ENCODE measurements around the gene ESPNL.
"Not testable (repeated sequence)": the region's sequence is repeated elsewhere in the genome, so short reads cannot be mapped to it uniquely, and the experiment has no call there.

ESPNL gene

GRCh38 chr2:238100049-238100820, at the start of gene ESPNL:
Gene ESPNL (plus strand): TSS chr2:238100340. CDS start chr2:238100420, 80 bp downstream.
- Histone ChIP-seq H3K79me2 (ENCODE audit: insufficient read depth, low read length) (no peaks in the 10 kb centered on the region), H4K20me1 (ENCODE audit: insufficient read depth, low read length) (peaks cover 14% of the 10 kb centered on the region), H3K4me2 (ENCODE audit: insufficient read depth, low read length) (no peak within 1 kb of the TSS), H3K9me3 (ENCODE audit: insufficient read depth, low read length, severe bottlenecking) (no peaks in the 10 kb centered on the region), H2AFZ (ENCODE audit: low read depth, low read length) (no peak within 1 kb of the TSS), H3K27ac (ENCODE audit: low read length) (no peak within 1 kb of the TSS), H3K36me3 (ENCODE audit: insufficient read depth, low read length) (peaks cover 9% of the 10 kb centered on the region), H3K9ac (ENCODE audit: low read depth, low read length) (no peak within 1 kb of the TSS), H3K4me1 (ENCODE audit: insufficient read depth, low read length) (no peaks in the 10 kb centered on the region), H3K4me3 (ENCODE audit: low read depth in 1 of 2, low read length in 2 of 2) (no peak within 1 kb of the TSS), H3K27me3 (ENCODE audit: insufficient read depth, low read length, poor library complexity) (no peaks in the 10 kb centered on the region)
- peak; percentile 3; the same call in 1 of the 3 replicates for ATAC-seq (ENCODE audit: insufficient read depth, low read depth)
- no peak for DNase-seq
- no peak for TF ChIP-seq CTCF (IDR thresholded peaks at IDR 0.05; ENCODE audit: borderline replicate concordance, extremely low read depth, low read length, poor library complexity, severe bottlenecking)
- no peak for TF ChIP-seq EZH2 (IDR thresholded peaks at IDR 0.05; ENCODE audit: borderline replicate concordance, low read depth, low read length, severe bottlenecking)

- Histone ChIP-seq H3K27ac (ENCODE audit: low read length) (no peak overlapping the region), H3K4me2 (ENCODE audit: insufficient read depth, low read length) (no peak overlapping the region), H3K36me3 (ENCODE audit: insufficient read depth, low read length) (no peaks in the 10 kb centered on the region), H3K79me2 (ENCODE audit: insufficient read depth, low read length) (no peaks in the 10 kb centered on the region), H3K9me3 (ENCODE audit: insufficient read depth, low read length, severe bottlenecking) (no peaks in the 10 kb centered on the region), H3K27me3 (ENCODE audit: insufficient read depth, low read length, poor library complexity) (no peaks in the 10 kb centered on the region), H2AFZ (ENCODE audit: low read depth, low read length) (no peak overlapping the region), H4K20me1 (ENCODE audit: insufficient read depth, low read length) (no peaks in the 10 kb centered on the region), H3K9ac (ENCODE audit: low read depth, low read length) (no peak overlapping the region), H3K4me1 (ENCODE audit: insufficient read depth, low read length) (no peaks in the 10 kb centered on the region), H3K4me3 (ENCODE audit: low read depth in 1 of 2, low read length in 2 of 2) (no peak overlapping the region)
- DNase-seq: no peak
- TF ChIP-seq CTCF (IDR thresholded peaks at IDR 0.05; ENCODE audit: borderline replicate concordance, extremely low read depth, low read length, poor library complexity, severe bottlenecking): no peak
- TF ChIP-seq EZH2 (IDR thresholded peaks at IDR 0.05; ENCODE audit: borderline replicate concordance, low read depth, low read length, severe bottlenecking): no peak
- ATAC-seq (ENCODE audit: insufficient read depth, low read depth): no peak
Observed at GRCh38 chr2:238053191-238053776, 46.9 kb upstream of the ESPNL start.

GRCh38 chr2:238055841-238056240, 44.3 kb upstream of the ESPNL start:
- no peak for TF ChIP-seq CTCF (IDR thresholded peaks at IDR 0.05; ENCODE audit: borderline replicate concordance, extremely low read depth, low read length, poor library complexity, severe bottlenecking)
- TF ChIP-seq EZH2 (IDR thresholded peaks at IDR 0.05; ENCODE audit: borderline replicate concordance, low read depth, low read length, severe bottlenecking): no peak
- no peak overlapping the region for H3K4me3 ChIP-seq (ENCODE audit: low read depth in 1 of 2, low read length in 2 of 2)
- DNase-seq (no peak), ATAC-seq (ENCODE audit: insufficient read depth, low read depth) (no peak)
- no peak overlapping the region for H2AFZ ChIP-seq (ENCODE audit: low read depth, low read length)
- no peaks in the 10 kb centered on the region for H3K9me3 ChIP-seq (ENCODE audit: insufficient read depth, low read length, severe bottlenecking)
- H3K4me2 ChIP-seq (ENCODE audit: insufficient read depth, low read length): no peak overlapping the region
- no peak overlapping the region for H3K9ac ChIP-seq (ENCODE audit: low read depth, low read length)
- H3K4me1 ChIP-seq (ENCODE audit: insufficient read depth, low read length): peaks cover 10% of the 10 kb centered on the region
- no peaks in the 10 kb centered on the region for H3K27me3 ChIP-seq (ENCODE audit: insufficient read depth, low read length, poor library complexity)
- no peaks in the 10 kb centered on the region for H4K20me1 ChIP-seq (ENCODE audit: insufficient read depth, low read length)
- H3K36me3 ChIP-seq (ENCODE audit: insufficient read depth, low read length): no peaks in the 10 kb centered on the region; the same call in 1 of the 2 replicates
- H3K27ac ChIP-seq (ENCODE audit: low read length): no peak overlapping the region
- peaks cover 7% of the 10 kb centered on the region for H3K79me2 ChIP-seq (ENCODE audit: insufficient read depth, low read length)

DNA sequence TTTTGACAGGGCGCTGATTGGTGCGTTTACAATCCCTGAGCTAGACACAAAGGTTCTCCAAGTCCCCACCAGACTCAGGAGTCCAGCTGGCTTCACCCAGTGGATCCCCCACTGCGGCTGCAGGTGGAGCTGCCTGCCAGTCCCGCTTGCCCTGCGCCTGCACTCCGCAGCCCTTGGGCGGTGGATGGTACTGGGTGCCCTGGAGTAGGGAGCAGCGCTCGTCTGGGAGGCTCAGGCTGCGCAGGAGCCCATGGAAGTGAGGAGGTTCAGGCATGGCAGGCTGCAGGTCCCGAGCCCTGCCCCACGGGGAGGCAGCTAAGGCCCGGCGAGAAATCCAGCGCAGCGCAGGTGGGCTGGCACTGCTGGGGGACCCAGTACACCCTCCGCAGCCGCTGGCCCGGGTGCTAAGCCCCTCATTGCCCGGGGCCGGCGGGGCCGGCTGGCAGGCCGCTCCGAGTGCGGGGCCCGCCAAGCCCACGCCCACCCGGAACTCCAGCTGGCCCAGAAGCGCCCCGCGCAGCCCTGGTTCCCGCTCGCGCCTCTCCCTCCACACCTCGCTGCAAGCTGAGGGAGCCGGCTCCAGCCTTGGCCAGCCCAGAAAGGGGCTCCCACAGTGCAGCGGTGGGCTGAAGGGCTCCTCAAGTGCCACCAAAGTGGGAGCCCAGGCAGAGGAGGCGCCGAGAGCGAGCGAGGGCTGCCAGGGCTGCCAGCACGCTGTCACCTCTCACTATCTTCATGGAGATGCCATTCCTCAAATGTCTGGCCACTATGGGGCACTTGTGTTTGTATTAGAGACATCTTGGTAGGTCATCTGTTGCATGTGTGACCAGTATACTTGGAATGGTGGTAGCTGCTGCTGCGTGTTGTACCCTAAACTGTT, 42.2 kb upstream of the ESPNL start:
- not testable (repeated sequence) for H3K27me3 ChIP-seq (ENCODE audit: insufficient read depth, low read length, poor library complexity); H3K4me2 ChIP-seq (ENCODE audit: insufficient read depth, low read length); H3K27ac ChIP-seq (ENCODE audit: low read length); H3K36me3 ChIP-seq (ENCODE audit: insufficient read depth, low read length); ATAC-seq (ENCODE audit: insufficient read depth, low read depth); H3K9ac ChIP-seq (ENCODE audit: low read depth, low read length); H3K9me3 ChIP-seq (ENCODE audit: insufficient read depth, low read length, severe bottlenecking); H3K4me3 ChIP-seq (ENCODE audit: low read depth in 1 of 2, low read length in 2 of 2); H4K20me1 ChIP-seq (ENCODE audit: insufficient read depth, low read length); H2AFZ ChIP-seq (ENCODE audit: low read depth, low read length)
- Histone ChIP-seq H3K79me2 (ENCODE audit: insufficient read depth, low read length) (peaks cover 26% of the 10 kb centered on the region), H3K4me1 (ENCODE audit: insufficient read depth, low read length) (peaks cover 24% of the 10 kb centered on the region)
- DNase-seq: peak; percentile 18

Data from DND-41 (cell line).